H9 (cell line): Measurements from ENCODE around the gene FGF12. TPM values are rescaled to one million over a fixed set of nuclear protein-coding genes. Genes with fewer than 3 reads are reported as not detected.

ENCODE experiments used
- DNase-seq: peaks from one replicate; pipeline ENCODE4 v3.0.0-alpha.2; 2017
- H2AFZ ChIP-seq: one replicate; pipeline ENCODE4 v1.6.1; 2013; ENCODE audit warnings: mild to moderate bottlenecking, low read length, control low read depth, moderate library complexity
- H2AK5ac ChIP-seq: 2 replicates; pipeline ENCODE4 v1.6.1; 2013; ENCODE audit warnings: low read length, control low read depth, mixed read lengths; ENCODE audit not compliant: insufficient read length
- H2BK120ac ChIP-seq: one replicate; pipeline ENCODE4 v1.6.1; 2013; ENCODE audit warnings: low read depth, mild to moderate bottlenecking, low read length, control low read depth, inconsistent platforms; ENCODE audit not compliant: poor library complexity, severe bottlenecking
- H2BK12ac ChIP-seq: 2 replicates; pipeline ENCODE4 v1.6.1; 2013; ENCODE audit warnings: low read length, control low read depth, mixed read lengths, low read depth; ENCODE audit not compliant: insufficient read length
- H2BK15ac ChIP-seq: 2 replicates; pipeline ENCODE4 v1.6.1; 2013; ENCODE audit warnings: low read depth, low read length, control low read depth
- H2BK20ac ChIP-seq: one replicate; pipeline ENCODE4 v1.6.1; 2013; ENCODE audit warnings: low read depth, mild to moderate bottlenecking, low read length, control low read depth, inconsistent platforms; ENCODE audit not compliant: poor library complexity, severe bottlenecking
- H2BK5ac ChIP-seq: 2 replicates; pipeline ENCODE4 v1.6.1; 2013; ENCODE audit warnings: low read length, control low read depth, mixed read lengths; ENCODE audit not compliant: insufficient read length
- H3K14ac ChIP-seq: 2 replicates; pipeline ENCODE4 v1.6.1; 2013; ENCODE audit warnings: low read length, control low read depth; ENCODE audit not compliant: insufficient read depth
- H3K18ac ChIP-seq: 2 replicates; pipeline ENCODE4 v1.6.1; 2013; ENCODE audit warnings: low read depth, mild to moderate bottlenecking, mixed read lengths, low read length, control low read depth; ENCODE audit not compliant: insufficient read length
- H3K23ac ChIP-seq: 2 replicates; pipeline ENCODE4 v1.6.1; 2013; ENCODE audit warnings: low read length, control low read depth, mixed read lengths, low read depth; ENCODE audit not compliant: insufficient read length
- H3K23me2 ChIP-seq: 2 replicates; pipeline ENCODE4 v1.6.1; 2013; ENCODE audit warnings: low read depth, mild to moderate bottlenecking, mixed read lengths, low read length, control low read depth; ENCODE audit not compliant: insufficient read length, poor library complexity, severe bottlenecking
- H3K27ac ChIP-seq: 2 replicates; pipeline ENCODE4 v1.5.1; 2013; ENCODE audit warnings: low read length, control low read depth, mixed read lengths, low read depth; ENCODE audit not compliant: insufficient read length
- H3K27me3 ChIP-seq: 2 replicates; pipeline ENCODE4 v1.6.1; 2013; ENCODE audit warnings: low read length, control low read depth, inconsistent platforms; ENCODE audit not compliant: insufficient read depth
- H3K4ac ChIP-seq: 2 replicates; pipeline ENCODE4 v1.6.1; 2013; ENCODE audit warnings: low read depth, mild to moderate bottlenecking, control low read depth, inconsistent platforms, low read length, moderate library complexity
- H3K4me1 ChIP-seq: 2 replicates; pipeline ENCODE4 v1.6.1; 2013; ENCODE audit warnings: low read length, control low read depth, inconsistent platforms; ENCODE audit not compliant: insufficient read depth
- H3K4me2 ChIP-seq: 2 replicates; pipeline ENCODE4 v1.6.1; 2013; ENCODE audit warnings: low read length, control low read depth, mixed read lengths; ENCODE audit not compliant: insufficient read length, insufficient read depth
- H3K56ac ChIP-seq: 2 replicates; pipeline ENCODE4 v1.6.1; 2013; ENCODE audit warnings: low read depth, mild to moderate bottlenecking, mixed read lengths, low read length, control low read depth; ENCODE audit not compliant: insufficient read length
- H3K79me1 ChIP-seq: 2 replicates; pipeline ENCODE4 v1.6.1; 2013; ENCODE audit warnings: low read depth, mild to moderate bottlenecking, moderate library complexity, low read length, control low read depth, inconsistent platforms; ENCODE audit not compliant: insufficient read depth, poor library complexity, severe bottlenecking
- H3K79me2 ChIP-seq: 2 replicates; pipeline ENCODE4 v1.6.1; 2013; ENCODE audit warnings: low read length, control low read depth, inconsistent platforms; ENCODE audit not compliant: insufficient read depth
- H3K9ac ChIP-seq: 2 replicates; pipeline ENCODE4 v1.6.1; 2013; ENCODE audit warnings: low read length, control low read depth, mixed read lengths; ENCODE audit not compliant: insufficient read length; ENCODE audit errors: extremely low read depth
- H3K9me3 ChIP-seq: one replicate; pipeline ENCODE4 v1.6.1; 2013; ENCODE audit warnings: low read depth, low read length, inconsistent platforms; ENCODE audit not compliant: control insufficient read depth
- H3T11ph ChIP-seq: one replicate; pipeline ENCODE4 v1.6.1; 2013; ENCODE audit warnings: mild to moderate bottlenecking, low read length, control low read depth, inconsistent platforms
- H4K20me1 ChIP-seq: one replicate; pipeline ENCODE4 v1.6.1; 2013; ENCODE audit not compliant: control insufficient read depth, insufficient read length, insufficient read depth
- H4K5ac ChIP-seq: 2 replicates; pipeline ENCODE4 v1.6.1; 2013; ENCODE audit warnings: low read depth, mild to moderate bottlenecking, mixed read lengths, low read length, control low read depth; ENCODE audit not compliant: insufficient read length
- H4K8ac ChIP-seq: replicated peaks from 2 replicates; pipeline ENCODE4 v1.6.1; 2013; ENCODE audit warnings: low read length, control low read depth, mixed read lengths, low read depth; ENCODE audit not compliant: insufficient read length
- H4K91ac ChIP-seq: 2 replicates; pipeline ENCODE4 v1.6.1; 2013; ENCODE audit warnings: low read depth, mild to moderate bottlenecking, moderate library complexity, mixed read lengths, low read length, control low read depth; ENCODE audit not compliant: insufficient read length
- H3K27ac Mint-ChIP-seq, 3 experiments: 2 replicates in 2 of 3; 3 replicates in 1 of 3; pipeline ENCODE4 v1.8.0; 2020 to 2021; ENCODE audit warnings: mixed read lengths in 3 of 3, mild to moderate bottlenecking in 1 of 3, moderate library complexity in 1 of 3
- H3K27me3 Mint-ChIP-seq: 2 replicates; pipeline ENCODE4 v1.8.0; 2021; ENCODE audit warnings: low read depth, mild to moderate bottlenecking, moderate library complexity, mixed read lengths
- H3K36me3 Mint-ChIP-seq, 3 experiments: 2 replicates in 2 of 3; 3 replicates in 1 of 3; pipeline ENCODE4 v1.8.0; 2020 to 2021; ENCODE audit warnings: low read depth in 3 of 3, mixed read lengths in 3 of 3; ENCODE audit not compliant: insufficient read depth in 1 of 3
- H3K4me1 Mint-ChIP-seq, 2 experiments: 2 replicates each; pipeline ENCODE4 v1.8.0; 2020; ENCODE audit warnings: mixed read lengths in 2 of 2
- H3K4me3 Mint-ChIP-seq, 2 experiments: 2 replicates in 1 of 2; 3 replicates in 1 of 2; pipeline ENCODE4 v1.8.0; 2020 to 2021; ENCODE audit warnings: mild to moderate bottlenecking in 2 of 2, mixed read lengths in 2 of 2, moderate library complexity in 1 of 2
- H3K9me3 Mint-ChIP-seq, 2 experiments: 2 replicates in 1 of 2; 3 replicates in 1 of 2; pipeline ENCODE4 v1.8.0; 2020; ENCODE audit warnings: mild to moderate bottlenecking in 2 of 2, mixed read lengths in 2 of 2, moderate library complexity in 1 of 2
- WGBS: extraction: QIAGEN DNeasy Blood & Tissue Kit; methylation state at CpG from one replicate; pipeline ENCODE4 v1.1.7; 2013; ENCODE audit warnings: missing lambda C conversion rate, low lambda C conversion rate, mixed read lengths; ENCODE audit not compliant: insufficient read length; ENCODE audit errors: extremely low coverage; 5-methylcytosine and 5-hydroxymethylcytosine counted together
- total RNA-seq: library from RNA; stranded (reverse); gene quantifications from 2 replicates; pipeline ENCODE4 v1.2.1, GENCODE V29; 2021
- TF ChIP-seq, protein P1 (sequence below): fragments of 200-600 bp; sonication (generic); conservative IDR thresholded peaks from 3 replicates; pipeline ENCODE4 v1.8.0; 2021; ENCODE audit warnings: antibody characterized with exemption, mild to moderate bottlenecking

FGF12 gene
- total RNA-seq, 1 experiment from 2014 or later = 5.6 TPM

DNA sequence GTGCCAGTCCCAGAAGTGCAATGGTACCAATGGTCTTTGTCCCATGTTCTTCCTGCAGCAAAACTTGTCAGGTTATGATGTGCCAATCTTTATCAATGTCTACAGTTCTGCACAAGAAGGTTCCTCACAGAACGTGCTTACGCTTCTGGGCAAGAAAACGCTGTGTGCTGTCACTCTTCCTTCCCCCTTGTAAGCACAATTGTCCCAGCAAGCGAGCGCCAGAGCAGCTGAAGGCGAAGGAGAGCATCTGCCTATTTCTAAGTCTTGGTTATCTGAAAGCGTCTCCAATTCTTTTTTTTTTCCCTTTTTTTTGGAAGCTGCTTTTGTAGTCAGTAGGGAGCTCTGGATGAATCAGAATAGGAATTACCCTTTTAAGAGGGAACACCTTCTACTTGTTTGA lies 514.4 kb downstream of the FGF12 start:
- Histone ChIP-seq H2BK15ac (no peak overlapping the region), H3K27ac (no peak overlapping the region), H3K56ac (no peak overlapping the region), H2AK5ac (no peak overlapping the region), H2BK120ac (no peak overlapping the region), H3K27me3 (no peaks in the 10 kb centered on the region), H3K4ac (no peak overlapping the region), H2BK12ac (no peak overlapping the region), H2BK20ac (no peak overlapping the region), H3K14ac (no peak overlapping the region), H3K9ac (no peak overlapping the region), H4K20me1 (no peaks in the 10 kb centered on the region), H3K79me2 (no peaks in the 10 kb centered on the region), H3T11ph (no peak overlapping the region), H4K5ac (no peak overlapping the region), H3K23ac (no peak overlapping the region), H4K8ac (no peak overlapping the region), H3K18ac (no peak overlapping the region), H3K4me1 (no peaks in the 10 kb centered on the region; the same call in 1 of the 2 replicates), H4K91ac (no peak overlapping the region), H3K79me1 (no peaks in the 10 kb centered on the region), H3K4me2 (no peak overlapping the region), H3K23me2 (no peaks in the 10 kb centered on the region), H2AFZ (no peak overlapping the region), H3K9me3 (no peaks in the 10 kb centered on the region), H2BK5ac (no peak overlapping the region)
- no peaks in the 10 kb centered on the region for H3K36me3 Mint-ChIP-seq
- WGBS = no CpG with 5 or more reads among the region's 7 CpGs
- no peak for DNase-seq
- peak overlapping the region in 1 of 3 experiments; percentile 74; a peak in 2 of 7 replicates for H3K27ac Mint-ChIP-seq
- no peak overlapping the region for H3K4me3 Mint-ChIP-seq
- H3K27me3 Mint-ChIP-seq = no peaks in the 10 kb centered on the region
- TF ChIP-seq, protein P1, sequence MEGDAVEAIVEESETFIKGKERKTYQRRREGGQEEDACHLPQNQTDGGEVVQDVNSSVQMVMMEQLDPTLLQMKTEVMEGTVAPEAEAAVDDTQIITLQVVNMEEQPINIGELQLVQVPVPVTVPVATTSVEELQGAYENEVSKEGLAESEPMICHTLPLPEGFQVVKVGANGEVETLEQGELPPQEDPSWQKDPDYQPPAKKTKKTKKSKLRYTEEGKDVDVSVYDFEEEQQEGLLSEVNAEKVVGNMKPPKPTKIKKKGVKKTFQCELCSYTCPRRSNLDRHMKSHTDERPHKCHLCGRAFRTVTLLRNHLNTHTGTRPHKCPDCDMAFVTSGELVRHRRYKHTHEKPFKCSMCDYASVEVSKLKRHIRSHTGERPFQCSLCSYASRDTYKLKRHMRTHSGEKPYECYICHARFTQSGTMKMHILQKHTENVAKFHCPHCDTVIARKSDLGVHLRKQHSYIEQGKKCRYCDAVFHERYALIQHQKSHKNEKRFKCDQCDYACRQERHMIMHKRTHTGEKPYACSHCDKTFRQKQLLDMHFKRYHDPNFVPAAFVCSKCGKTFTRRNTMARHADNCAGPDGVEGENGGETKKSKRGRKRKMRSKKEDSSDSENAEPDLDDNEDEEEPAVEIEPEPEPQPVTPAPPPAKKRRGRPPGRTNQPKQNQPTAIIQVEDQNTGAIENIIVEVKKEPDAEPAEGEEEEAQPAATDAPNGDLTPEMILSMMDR = no peak
- H3K9me3 Mint-ChIP-seq = no peaks in the 10 kb centered on the region
- H3K4me1 Mint-ChIP-seq = peaks cover 15 to 22% of the 10 kb centered on the region in 2 experiments
